Body of pancreas (tissue), 4 donors: Measurements from ENCODE around the gene PALM3.

Source experiments
- CTCF ChIP-seq, 7 experiments: fragments of 450-650 bp in 4 of 7; fragments of 200-600 bp in 3 of 7; sonication (generic) in 3 of 7; IDR thresholded peaks; one replicate each; pipeline ENCODE4 v1.5.1; 2016 to 2019; ENCODE audit warnings: antibody characterized with exemption in 7 of 7
- POLR2A ChIP-seq, 3 donors: fragments of 450-650 bp; IDR thresholded peaks; one replicate each; pipeline ENCODE4 v1.6.1; 2016; ENCODE audit warnings: antibody characterized with exemption in 3 of 3, mild to moderate bottlenecking in 2 of 3

- no peak for TF ChIP-seq POLR2A (IDR thresholded peaks at IDR 0.05)
- no peak for TF ChIP-seq CTCF (IDR thresholded peaks at IDR 0.05)
Observed at GRCh38 chr19:14105680-14106079, 43.8 kb upstream of the PALM3 start.
